GM19043 (cell line): ENCODE results near the gene STOML2.
"Not testable (repeated sequence)": the region's sequence is repeated elsewhere in the genome, so short reads cannot be mapped to it uniquely, and the experiment has no call there.

Experiments
- ATAC-seq: cut with Tn5 transposase; IDR thresholded peaks from one replicate; pipeline ENCODE4 v1.9.1; 2021; ENCODE audit warnings: low read depth; ENCODE audit not compliant: unreplicated experiment

Gene STOML2, protein sequence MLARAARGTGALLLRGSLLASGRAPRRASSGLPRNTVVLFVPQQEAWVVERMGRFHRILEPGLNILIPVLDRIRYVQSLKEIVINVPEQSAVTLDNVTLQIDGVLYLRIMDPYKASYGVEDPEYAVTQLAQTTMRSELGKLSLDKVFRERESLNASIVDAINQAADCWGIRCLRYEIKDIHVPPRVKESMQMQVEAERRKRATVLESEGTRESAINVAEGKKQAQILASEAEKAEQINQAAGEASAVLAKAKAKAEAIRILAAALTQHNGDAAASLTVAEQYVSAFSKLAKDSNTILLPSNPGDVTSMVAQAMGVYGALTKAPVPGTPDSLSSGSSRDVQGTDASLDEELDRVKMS

GRCh38 chr9:35102769-35103659 lies at the start of gene STOML2:
Gene STOML2 (minus strand): TSS chr9:35103131. CDS start chr9:35103094, 37 bp downstream.
- peak; percentile 98 for ATAC-seq

DNA sequence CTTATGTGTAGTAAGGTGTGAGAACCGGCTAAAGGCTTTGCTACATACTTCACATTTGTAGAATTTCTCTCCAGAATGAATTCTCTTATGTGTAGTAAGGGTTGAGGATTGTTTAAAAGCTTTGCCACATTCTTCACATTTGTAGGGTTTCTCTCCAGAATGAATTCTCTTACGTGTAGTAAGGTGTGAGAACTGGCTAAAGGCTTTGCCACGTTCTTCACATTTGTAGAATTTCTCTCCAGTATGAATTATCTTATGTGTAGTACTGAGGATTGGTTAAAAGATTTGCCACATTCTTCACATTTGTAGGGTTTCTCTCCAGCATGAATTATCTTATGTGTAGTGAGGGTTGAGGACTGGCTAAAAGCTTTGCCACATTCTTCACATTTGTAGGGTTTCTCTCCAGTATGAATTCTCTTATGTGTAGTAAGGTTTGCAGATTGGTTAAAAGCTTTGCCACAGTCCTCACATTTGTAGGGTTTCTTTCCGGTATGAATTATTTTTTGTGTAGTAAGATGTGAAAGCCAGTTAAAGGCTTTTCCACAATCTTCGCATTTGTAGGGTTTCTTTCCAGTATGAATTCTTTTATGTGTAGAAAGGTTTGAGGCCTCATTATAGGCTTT lies 45.1 kb upstream of the STOML2 start:
- not testable (repeated sequence) for ATAC-seq

DNA sequence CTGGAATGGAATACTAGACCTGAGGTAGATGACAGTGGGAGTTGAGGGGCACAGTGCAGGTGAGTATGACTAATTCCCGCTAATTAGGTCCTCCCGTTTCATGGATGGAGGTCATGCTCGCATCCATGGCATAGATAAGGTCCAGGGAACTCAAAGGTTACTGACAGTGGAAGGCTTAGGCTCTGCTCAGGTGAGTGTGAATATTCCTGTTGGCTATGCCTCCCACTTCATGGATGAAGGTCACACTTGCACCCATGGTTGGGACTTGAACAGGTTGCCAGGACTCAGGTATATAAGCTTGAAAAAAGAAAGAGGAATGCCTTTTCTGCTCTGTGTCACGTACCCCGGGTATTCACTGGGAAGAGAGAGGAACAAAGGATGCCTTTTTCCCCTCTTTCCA lies 39.1 kb upstream of the STOML2 start:
- ATAC-seq = no peak

- ATAC-seq = no peak
These were observed 37.2 kb upstream of the STOML2 start for GRCh38 chr9:35140093-35140492.

GRCh38 chr9:35136866-35137265 lies 33.9 kb upstream of the STOML2 start:
- ATAC-seq = no peak

DNA sequence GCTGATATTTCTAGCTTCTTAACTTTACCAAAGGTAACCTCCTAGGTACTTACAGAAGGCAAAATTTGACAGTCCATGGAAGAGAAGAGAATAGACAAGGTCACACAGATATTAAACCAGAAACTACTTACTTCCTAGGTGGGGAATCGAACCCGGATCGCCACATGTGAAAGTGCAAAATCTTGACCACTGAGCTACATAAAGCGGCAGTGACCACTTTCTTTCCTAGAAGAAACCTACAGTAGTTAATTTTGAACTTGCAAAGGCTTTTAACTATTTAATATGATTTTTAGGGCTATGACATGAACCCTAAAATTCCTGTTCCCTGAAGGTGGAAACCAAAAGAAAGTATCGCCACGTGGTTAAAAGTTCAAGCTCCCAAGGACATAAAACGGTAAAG lies 33.1 kb upstream of the STOML2 start:
- no peak for ATAC-seq

GRCh38 chr9:35134920-35135319 lies 32.0 kb upstream of the STOML2 start:
- ATAC-seq = no peak

DNA sequence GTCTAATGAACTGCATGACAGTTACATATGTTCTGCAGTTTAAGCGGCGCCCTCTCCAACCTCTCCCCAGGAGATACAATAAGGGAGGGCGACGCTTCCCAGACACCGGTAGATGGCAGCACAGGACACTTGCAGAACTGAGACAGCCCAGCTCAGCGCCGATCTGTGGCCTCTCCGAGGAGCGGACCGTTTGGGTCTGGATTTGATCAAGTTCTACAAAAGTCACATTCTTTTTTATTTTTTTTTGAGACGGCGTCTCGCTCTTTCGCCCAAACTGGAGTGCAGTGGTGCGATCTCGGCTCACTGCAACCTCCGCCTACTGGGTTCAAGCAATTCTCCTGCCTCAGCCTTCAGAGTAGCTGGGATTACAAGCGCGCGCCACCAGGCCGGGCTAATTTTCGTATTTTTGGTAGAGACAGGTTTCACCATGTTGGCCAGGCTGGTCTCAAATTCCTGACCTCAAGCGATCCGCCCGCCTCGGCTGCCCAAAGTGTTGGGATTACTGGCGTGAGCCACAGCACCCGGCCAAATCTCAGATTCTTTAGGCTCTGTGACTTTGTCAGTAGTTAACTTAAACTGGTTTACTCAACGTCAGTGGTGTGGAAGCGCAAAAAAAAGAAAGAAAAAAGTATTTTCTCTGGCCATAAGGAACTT lies 14.1 kb upstream of the STOML2 start:
- peak; percentile 40 for ATAC-seq

DNA sequence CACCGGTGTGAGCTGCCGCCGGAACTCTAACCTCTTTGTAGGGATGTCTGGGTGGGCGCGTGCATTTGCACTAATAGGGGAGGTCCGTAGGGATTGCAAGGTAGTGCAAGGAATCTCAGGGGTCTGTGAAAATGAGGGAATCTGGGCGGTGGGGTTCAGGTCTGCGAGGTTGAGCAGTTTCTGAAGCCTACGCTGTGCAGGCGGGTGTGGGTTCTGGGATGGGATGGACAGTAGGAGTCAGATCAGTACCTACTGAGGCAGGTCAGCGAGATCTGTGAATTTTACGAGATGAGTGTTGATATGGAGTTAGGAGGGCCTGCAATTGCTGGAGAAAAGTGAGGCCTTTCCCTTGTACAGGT lies 13.6 kb upstream of the STOML2 start:
- ATAC-seq = no peak

GRCh38 chr9:35115680-35116538 lies 13.0 kb upstream of the STOML2 start, which contains the start of gene ATOSB:
Gene ATOSB (minus strand): TSS chr9:35115862. CDS start chr9:35108274, 7,588 bp downstream.
- ATAC-seq = peak; percentile 42

GRCh38 chr9:35114840-35115628 lies 12.1 kb upstream of the STOML2 start:
- no peak for ATAC-seq

DNA sequence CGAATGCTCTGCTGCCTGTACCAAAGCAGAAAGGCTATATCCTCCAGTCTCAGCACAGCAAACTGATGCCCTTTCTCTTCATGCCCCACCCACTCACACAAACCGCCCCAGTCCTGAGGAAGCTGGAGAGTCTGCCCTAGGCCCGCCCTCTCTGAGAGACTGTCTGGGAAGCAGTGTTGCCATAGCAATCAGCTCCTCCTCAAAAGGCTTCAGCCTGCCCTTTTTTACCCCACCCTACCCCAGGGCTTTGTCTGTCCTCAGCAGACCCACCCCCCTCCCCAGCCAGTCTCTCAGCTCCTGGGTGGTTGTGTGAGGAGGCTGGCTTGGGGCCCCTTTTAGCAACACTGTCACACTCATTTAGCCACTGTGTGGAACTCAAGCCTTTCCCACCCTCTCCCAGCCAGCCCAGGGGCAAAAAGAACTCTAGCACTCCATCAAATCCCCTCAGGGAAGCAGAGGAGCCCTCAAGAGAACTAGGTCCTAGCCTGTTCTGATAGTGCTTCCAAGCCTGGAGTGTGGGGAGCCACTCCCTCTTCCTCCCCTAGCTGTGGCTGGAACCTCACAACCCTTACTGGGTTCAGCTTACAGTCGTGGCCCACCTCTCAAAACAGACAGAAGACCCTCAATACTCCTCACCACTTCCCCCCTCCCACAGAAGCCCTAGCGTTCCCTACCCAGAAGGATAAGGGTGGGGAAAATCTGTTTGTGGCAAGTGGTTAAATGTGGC lies 11.3 kb upstream of the STOML2 start:
- no peak for ATAC-seq

DNA sequence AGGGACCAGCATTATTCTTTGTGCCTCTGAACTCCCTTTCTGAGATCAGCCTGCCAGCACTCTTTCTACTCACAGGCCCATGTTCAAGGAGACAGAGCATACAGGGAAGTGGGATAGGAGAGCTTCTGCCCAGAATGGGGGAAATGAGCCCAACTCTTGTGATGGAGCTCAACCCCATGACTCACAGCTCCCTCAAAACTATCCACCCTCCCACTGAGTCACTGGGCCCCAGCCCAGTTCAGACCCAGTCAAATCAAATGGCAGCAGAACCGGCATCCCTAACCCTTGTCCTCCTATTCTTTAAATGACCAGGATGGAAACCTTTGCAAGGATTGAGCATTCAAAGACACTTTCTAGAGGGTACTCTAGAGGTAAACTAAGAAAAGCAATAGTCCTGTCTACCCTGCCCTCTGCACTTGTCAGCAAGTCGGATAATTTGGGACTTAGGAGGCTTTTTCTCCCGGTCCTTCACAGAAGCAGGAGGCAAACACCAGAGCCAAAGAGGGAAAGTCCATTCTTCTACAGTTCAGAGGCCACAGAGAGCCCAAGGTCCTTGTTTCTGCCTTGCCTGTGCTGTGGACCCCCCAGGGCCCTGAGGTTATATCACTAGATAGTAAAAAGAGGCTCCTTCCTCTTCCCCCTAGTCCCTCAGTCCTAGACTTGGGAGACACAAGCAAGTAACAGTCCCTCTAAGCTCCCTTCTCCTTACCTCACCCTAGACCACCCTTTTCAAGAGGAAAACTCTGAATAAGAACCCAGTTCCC lies 9.5 kb upstream of the STOML2 start:
- no peak for ATAC-seq

DNA sequence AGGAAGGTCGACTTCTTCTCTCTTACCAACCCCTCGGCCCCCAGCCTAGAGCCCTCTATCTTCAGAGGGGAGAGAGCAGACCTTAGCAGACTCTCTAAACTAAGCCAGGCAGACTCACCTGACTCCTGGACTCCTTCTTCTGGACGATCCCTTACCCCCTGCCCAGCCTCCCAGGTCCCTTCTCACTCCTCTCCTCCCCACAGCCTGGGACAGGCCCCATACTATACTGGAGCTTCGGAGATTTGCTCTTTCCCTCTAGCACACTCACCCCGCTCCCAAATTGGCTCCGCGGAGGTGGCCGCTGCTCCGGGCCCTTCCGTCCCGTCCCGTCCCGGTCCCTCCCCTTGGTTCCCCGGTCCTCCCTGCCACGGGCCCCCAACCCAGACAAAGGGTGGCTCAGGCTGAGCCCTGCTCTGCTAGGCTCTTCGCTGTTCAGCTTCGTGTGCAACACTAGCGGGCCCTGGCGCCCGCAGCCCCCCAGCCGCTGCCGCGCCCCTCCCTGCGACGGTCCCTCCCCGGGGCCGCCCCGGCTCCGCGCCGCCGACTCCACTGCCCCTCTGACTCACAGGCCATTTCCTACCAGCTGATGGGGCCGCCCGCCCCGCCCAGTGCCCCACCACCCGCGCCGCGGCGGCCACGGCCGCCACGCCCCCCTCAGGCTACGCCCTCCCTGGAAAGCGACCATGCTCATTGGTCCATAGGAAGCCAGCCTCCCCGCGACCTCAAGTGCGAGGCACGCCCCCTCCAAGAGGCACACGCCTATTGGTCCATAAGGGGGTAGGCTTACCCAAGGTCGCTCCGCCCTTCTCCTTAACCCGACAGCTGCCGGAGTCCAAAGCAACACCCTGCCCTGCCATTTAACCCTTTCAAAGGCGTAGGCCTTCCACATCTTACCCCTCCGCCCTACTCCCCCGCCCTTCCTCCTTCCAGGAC lies 8.3 kb upstream of the STOML2 start:
- ATAC-seq = peak; percentile 65

DNA sequence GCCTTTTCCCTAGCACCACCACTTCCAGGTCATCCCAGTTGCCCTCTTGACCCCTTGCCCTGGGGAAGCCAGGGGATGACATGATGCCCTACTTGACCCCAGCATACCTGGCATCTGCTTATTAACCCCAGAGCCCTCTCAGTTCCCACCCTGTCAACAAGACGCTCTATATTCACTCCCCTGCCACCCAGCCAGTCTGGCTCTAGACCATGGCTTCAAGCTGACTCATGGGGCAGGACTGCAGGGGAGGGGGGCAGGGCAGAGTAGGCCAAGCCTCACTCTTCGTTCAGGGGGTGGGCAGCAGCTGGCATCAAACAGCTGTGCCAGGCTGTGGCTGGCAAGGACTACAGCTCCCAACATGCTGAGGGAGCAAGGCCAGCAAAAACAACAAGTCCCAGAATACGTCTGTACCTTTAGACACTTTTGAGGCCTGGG lies 7.4 kb upstream of the STOML2 start:
- ATAC-seq = no peak

- no peak for ATAC-seq
These were observed 6.1 kb upstream of the STOML2 start for GRCh38 chr9:35108946-35109575.
